CD4-positive, alpha-beta T cell treated with Interleukin-4 for 1 hour (primary cell): ENCODE measurements around the gene KCMF1.

ENCODE experiments used
- DNase-seq, 2 donors: peaks; one replicate each; pipeline ENCODE4 v3.0.0-alpha.2; 2020 to 2022

The KCMF1 gene

DNA sequence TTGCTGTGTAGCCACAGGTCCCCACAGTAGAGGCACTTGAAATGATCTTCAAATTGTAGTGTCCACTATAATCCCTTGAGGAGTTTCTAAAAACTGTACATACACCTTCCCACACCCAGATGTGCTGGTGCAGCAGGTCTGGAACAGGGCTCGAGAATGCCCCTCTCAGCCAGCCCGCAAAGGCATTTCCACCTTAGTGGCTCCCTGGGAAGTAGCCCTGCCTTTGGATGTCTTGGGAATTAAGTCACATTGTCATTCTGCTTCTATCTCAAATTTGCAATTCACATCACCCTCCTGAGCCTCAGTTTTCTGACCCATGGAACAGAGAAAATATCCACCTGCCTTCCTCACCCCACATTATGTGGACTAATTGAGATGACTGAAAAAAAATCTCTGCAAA, 118.0 kb downstream of the KCMF1 start:
- no peak for DNase-seq

DNA sequence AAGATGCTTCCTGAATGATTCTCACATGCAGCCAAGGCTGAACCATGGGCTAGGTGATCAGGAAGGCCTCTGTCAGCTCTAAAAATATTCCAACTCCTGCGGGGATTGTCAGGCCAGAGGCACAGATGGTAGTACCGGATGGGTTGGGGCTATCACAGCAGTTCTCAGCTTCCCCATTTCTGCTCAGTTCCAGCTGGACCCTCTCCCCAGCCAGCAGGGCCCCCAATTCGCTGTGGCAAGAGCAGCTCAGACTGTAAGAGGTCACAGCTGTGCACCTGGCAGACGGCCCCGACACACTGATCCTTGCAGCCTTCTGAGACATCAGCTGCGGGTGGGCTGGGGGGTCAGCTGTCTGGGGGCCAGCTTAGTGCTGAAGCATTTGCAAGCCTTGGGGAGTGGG, 118.6 kb downstream of the KCMF1 start:
- no peak for DNase-seq

DNA sequence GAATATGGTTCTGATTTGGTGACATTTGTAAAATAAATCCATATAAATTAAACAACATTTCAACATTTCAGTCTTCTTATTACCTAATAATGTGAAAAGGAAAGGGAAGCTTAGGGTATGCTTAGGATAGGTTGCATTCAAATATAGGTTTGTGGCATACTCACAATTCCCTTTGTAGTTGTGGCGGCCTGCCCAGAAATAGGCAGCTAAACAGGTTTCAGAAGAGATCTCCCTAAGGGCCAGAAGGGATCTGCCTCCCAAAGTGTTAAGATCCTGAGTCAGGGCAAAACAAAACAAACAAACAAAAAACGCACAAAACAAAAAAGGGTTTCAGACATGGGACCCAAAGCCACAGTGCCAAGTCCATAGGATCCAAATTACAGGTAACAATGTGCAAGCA, 120.9 kb downstream of the KCMF1 start:
- no peak for DNase-seq

GRCh38 chr2:85095094-85095493, 124.1 kb downstream of the KCMF1 start:
- no peak for DNase-seq

GRCh38 chr2:85096616-85097015, 125.7 kb downstream of the KCMF1 start:
- no peak for DNase-seq

GRCh38 chr2:85104228-85104627, 133.3 kb downstream of the KCMF1 start:
- DNase-seq = no peak

DNA sequence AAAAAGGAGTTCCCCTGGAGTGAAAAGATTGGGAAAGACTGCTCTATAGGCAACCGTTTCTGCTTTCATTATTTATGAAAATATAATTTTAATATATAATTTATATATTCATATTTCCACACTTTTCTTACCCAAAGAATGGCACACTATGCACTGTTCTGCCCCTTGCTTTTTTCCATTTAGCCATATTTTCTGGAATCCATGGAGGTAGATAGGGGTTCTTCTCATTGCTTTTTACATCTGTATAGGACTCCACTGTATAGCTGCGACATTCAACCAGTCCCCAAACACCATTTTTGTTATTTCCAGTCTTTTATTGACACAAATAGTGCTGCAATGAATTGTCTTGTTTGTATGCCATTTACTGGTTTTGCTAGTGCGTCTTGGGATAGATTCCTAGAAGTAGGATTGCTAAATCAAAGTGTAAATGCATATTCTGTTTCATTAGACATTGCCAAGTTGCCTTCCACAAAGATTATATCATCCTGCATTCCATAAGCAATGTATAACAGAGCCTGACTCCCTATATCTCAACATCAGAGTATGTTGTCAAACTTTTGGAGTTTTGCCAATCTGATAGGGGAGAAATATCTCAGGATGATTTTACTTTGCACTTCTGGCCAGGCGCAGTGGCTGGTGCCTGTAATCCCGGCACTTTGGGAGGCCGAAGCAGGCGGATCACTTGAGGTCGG, 135.7 kb downstream of the KCMF1 start:
- no peak for DNase-seq
